HepG2 (cell line): Measurements from ENCODE around the gene PATL2. TPM values are rescaled to one million over a fixed set of nuclear protein-coding genes. Genes with fewer than 3 reads are reported as not detected.

ENCODE experiments used
- ATF7-NPFF ChIP-seq: sonication (generic); formaldehyde crosslinking; IDR thresholded peaks from 2 replicates; pipeline ENCODE4 v1.8.1; 2023; ENCODE audit warnings: mild to moderate bottlenecking, low read depth, missing genetic modification reagents, moderate library complexity
- JUNB ChIP-seq: sonication (generic); formaldehyde crosslinking; IDR thresholded peaks from 2 replicates; pipeline ENCODE4 v1.8.0; 2022; ENCODE audit warnings: missing genetic modification reagents, mild to moderate bottlenecking, borderline replicate concordance
- NFRKB ChIP-seq: fragments of 450-650 bp; IDR thresholded peaks from 2 replicates; pipeline ENCODE4 v1.6.1; 2017
- SOX13 ChIP-seq, 3 experiments: fragments of 450-650 bp in 1 of 3; sonication (generic) in 1 of 3; formaldehyde crosslinking in 1 of 3; IDR thresholded peaks in 2 of 3; conservative IDR thresholded peaks in 1 of 3; 2 replicates each; pipeline versions ENCODE4 v1.5.0 to v1.6.1; 2016 to 2020; ENCODE audit warnings: antibody characterized with exemption in 1 of 3, mild to moderate bottlenecking in 1 of 3, missing compliant biosample characterization in 1 of 3, missing genetic modification reagents in 1 of 3, moderate library complexity in 1 of 3
- XBP1 ChIP-seq: sonication (generic); formaldehyde crosslinking; IDR thresholded peaks from 2 replicates; pipeline ENCODE4 v1.5.0; 2020; ENCODE audit warnings: missing genetic modification reagents
- ZNF556 ChIP-seq: sonication (generic); formaldehyde crosslinking; IDR thresholded peaks from 2 replicates; pipeline ENCODE4 v1.4.0; 2020; ENCODE audit warnings: mild to moderate bottlenecking, missing genetic modification reagents, borderline replicate concordance
- ZNF563 ChIP-seq: sonication (generic); formaldehyde crosslinking; IDR thresholded peaks from 2 replicates; pipeline ENCODE4 v1.8.0; 2022; ENCODE audit warnings: mild to moderate bottlenecking, moderate library complexity, missing genetic modification reagents
- ZNF703 ChIP-seq: sonication (generic); formaldehyde crosslinking; IDR thresholded peaks from 2 replicates; pipeline ENCODE4 v1.5.1; 2020; ENCODE audit warnings: missing genetic modification reagents, mild to moderate bottlenecking, moderate library complexity, borderline replicate concordance
- polyA plus RNA-seq, 8 experiments: library from polyadenylated mRNA; depleted of rRNA in 3 of 8; stranded (reverse) in 7 of 8; unstranded in 1 of 8; fragments of >200 nt; fragmentation: Illumina TruSeq in 4 of 8; extraction: Trizol in 4 of 8; gene quantifications; 2 replicates each; pipeline versions ENCODE4 v1.2.1 to v1.2.3, GENCODE V29; 2011 to 2016; ENCODE audit warnings: low read depth in 4 of 8, missing spikeins in 1 of 8, mixed read lengths in 1 of 8; ENCODE audit not compliant: insufficient read depth in 1 of 8
- total RNA-seq, 5 experiments: library from RNA; depleted of rRNA; stranded (reverse); fragments of >200 nt; fragmentation: Illumina TruSeq; extraction: Trizol; gene quantifications; 2 replicates each; pipeline ENCODE4 v1.2.3, GENCODE V29; 2016; ENCODE audit warnings: low read depth in 1 of 5
- TF ChIP-seq, protein P1 (sequence below): sonication (generic); formaldehyde crosslinking; IDR thresholded peaks from 2 replicates; pipeline ENCODE4 v1.4.0; 2020; ENCODE audit warnings: missing genetic modification reagents
- TF ChIP-seq, protein P2 (sequence below): sonication (generic); formaldehyde crosslinking; IDR thresholded peaks from 2 replicates; pipeline ENCODE4 v1.4.0; 2020; ENCODE audit warnings: missing genetic modification reagents, borderline replicate concordance
- TF ChIP-seq, protein P3 (sequence below): sonication (generic); formaldehyde crosslinking; IDR thresholded peaks from 2 replicates; pipeline ENCODE4 v1.4.0; 2020; ENCODE audit warnings: missing genetic modification reagents
- TF ChIP-seq, protein P4 (sequence below): sonication (generic); formaldehyde crosslinking; IDR thresholded peaks from 2 replicates; pipeline ENCODE4 v1.4.0; 2020; ENCODE audit warnings: mild to moderate bottlenecking, missing genetic modification reagents, borderline replicate concordance
- TF ChIP-seq, protein P5 (sequence below): sonication (generic); formaldehyde crosslinking; IDR thresholded peaks from 2 replicates; pipeline ENCODE4 v1.5.0; 2020; ENCODE audit warnings: missing genetic modification reagents

PATL2 gene
- total and polyA plus RNA-seq, 2 of the 13 experiments (the other 11 are each of a cell fraction or from before 2014, with no cell fraction given), result 0.15 to 0.53 TPM

DNA sequence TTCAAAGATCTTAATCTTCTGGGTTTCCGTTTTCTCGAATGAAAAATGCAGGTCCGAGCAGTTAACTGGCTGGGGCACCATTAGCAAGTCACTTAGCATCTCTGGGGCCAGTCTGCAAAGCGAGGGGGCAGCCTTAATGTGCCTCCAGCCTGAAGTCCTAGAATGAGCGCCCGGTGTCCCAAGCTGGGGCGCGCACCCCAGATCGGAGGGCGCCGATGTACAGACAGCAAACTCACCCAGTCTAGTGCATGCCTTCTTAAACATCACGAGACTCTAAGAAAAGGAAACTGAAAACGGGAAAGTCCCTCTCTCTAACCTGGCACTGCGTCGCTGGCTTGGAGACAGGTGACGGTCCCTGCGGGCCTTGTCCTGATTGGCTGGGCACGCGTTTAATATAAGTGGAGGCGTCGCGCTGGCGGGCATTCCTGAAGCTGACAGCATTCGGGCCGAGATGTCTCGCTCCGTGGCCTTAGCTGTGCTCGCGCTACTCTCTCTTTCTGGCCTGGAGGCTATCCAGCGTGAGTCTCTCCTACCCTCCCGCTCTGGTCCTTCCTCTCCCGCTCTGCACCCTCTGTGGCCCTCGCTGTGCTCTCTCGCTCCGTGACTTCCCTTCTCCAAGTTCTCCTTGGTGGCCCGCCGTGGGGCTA is at the start of gene PATL2, which contains the start of gene B2M (continued):
- TF ChIP-seq, protein P1, sequence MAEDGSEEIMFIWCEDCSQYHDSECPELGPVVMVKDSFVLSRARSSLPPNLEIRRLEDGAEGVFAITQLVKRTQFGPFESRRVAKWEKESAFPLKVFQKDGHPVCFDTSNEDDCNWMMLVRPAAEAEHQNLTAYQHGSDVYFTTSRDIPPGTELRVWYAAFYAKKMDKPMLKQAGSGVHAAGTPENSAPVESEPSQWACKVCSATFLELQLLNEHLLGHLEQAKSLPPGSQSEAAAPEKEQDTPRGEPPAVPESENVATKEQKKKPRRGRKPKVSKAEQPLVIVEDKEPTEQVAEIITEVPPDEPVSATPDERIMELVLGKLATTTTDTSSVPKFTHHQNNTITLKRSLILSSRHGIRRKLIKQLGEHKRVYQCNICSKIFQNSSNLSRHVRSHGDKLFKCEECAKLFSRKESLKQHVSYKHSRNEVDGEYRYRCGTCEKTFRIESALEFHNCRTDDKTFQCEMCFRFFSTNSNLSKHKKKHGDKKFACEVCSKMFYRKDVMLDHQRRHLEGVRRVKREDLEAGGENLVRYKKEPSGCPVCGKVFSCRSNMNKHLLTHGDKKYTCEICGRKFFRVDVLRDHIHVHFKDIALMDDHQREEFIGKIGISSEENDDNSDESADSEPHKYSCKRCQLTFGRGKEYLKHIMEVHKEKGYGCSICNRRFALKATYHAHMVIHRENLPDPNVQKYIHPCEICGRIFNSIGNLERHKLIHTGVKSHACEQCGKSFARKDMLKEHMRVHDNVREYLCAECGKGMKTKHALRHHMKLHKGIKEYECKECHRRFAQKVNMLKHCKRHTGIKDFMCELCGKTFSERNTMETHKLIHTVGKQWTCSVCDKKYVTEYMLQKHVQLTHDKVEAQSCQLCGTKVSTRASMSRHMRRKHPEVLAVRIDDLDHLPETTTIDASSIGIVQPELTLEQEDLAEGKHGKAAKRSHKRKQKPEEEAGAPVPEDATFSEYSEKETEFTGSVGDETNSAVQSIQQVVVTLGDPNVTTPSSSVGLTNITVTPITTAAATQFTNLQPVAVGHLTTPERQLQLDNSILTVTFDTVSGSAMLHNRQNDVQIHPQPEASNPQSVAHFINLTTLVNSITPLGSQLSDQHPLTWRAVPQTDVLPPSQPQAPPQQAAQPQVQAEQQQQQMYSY (CRISPR knock-in tag), result no peak
- TF ChIP-seq, protein P2, sequence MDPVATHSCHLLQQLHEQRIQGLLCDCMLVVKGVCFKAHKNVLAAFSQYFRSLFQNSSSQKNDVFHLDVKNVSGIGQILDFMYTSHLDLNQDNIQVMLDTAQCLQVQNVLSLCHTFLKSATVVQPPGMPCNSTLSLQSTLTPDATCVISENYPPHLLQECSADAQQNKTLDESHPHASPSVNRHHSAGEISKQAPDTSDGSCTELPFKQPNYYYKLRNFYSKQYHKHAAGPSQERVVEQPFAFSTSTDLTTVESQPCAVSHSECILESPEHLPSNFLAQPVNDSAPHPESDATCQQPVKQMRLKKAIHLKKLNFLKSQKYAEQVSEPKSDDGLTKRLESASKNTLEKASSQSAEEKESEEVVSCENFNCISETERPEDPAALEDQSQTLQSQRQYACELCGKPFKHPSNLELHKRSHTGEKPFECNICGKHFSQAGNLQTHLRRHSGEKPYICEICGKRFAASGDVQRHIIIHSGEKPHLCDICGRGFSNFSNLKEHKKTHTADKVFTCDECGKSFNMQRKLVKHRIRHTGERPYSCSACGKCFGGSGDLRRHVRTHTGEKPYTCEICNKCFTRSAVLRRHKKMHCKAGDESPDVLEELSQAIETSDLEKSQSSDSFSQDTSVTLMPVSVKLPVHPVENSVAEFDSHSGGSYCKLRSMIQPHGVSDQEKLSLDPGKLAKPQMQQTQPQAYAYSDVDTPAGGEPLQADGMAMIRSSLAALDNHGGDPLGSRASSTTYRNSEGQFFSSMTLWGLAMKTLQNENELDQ (CRISPR knock-in tag), result no peak
- peak; percentile 48; the same call in 1 of the 2 replicates for TF ChIP-seq ZNF563
- no peak for TF ChIP-seq JUNB (CRISPR knock-in tag)
- TF ChIP-seq, protein P3, sequence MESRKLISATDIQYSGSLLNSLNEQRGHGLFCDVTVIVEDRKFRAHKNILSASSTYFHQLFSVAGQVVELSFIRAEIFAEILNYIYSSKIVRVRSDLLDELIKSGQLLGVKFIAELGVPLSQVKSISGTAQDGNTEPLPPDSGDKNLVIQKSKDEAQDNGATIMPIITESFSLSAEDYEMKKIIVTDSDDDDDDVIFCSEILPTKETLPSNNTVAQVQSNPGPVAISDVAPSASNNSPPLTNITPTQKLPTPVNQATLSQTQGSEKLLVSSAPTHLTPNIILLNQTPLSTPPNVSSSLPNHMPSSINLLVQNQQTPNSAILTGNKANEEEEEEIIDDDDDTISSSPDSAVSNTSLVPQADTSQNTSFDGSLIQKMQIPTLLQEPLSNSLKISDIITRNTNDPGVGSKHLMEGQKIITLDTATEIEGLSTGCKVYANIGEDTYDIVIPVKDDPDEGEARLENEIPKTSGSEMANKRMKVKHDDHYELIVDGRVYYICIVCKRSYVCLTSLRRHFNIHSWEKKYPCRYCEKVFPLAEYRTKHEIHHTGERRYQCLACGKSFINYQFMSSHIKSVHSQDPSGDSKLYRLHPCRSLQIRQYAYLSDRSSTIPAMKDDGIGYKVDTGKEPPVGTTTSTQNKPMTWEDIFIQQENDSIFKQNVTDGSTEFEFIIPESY (CRISPR knock-in tag), result no peak
- TF ChIP-seq ZNF703 (CRISPR knock-in tag), result no peak
- no peak for TF ChIP-seq ATF7-NPFF (CRISPR knock-in tag)
- TF ChIP-seq ZNF556, result no peak; the same call in 1 of the 2 replicates
- 0 out of 2 replicates have a peak, but pooled peaks have one; percentile 33 for TF ChIP-seq SOX13 (IDR thresholded peaks at IDR 0.05)
- no peak for TF ChIP-seq SOX13 (CRISPR knock-in tag; conservative IDR thresholded peaks at IDR 0.05 in 1 of 2, IDR thresholded peaks at IDR 0.05 in 1 of 2)
- TF ChIP-seq, protein P4, sequence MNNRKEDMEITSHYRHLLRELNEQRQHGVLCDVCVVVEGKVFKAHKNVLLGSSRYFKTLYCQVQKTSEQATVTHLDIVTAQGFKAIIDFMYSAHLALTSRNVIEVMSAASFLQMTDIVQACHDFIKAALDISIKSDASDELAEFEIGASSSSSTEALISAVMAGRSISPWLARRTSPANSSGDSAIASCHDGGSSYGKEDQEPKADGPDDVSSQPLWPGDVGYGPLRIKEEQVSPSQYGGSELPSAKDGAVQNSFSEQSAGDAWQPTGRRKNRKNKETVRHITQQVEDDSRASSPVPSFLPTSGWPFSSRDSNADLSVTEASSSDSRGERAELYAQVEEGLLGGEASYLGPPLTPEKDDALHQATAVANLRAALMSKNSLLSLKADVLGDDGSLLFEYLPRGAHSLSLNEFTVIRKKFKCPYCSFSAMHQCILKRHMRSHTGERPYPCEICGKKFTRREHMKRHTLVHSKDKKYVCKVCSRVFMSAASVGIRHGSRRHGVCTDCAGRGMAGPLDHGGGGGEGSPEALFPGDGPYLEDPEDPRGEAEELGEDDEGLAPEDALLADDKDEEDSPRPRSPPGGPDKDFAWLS (CRISPR knock-in tag), result no peak
- TF ChIP-seq, protein P5, sequence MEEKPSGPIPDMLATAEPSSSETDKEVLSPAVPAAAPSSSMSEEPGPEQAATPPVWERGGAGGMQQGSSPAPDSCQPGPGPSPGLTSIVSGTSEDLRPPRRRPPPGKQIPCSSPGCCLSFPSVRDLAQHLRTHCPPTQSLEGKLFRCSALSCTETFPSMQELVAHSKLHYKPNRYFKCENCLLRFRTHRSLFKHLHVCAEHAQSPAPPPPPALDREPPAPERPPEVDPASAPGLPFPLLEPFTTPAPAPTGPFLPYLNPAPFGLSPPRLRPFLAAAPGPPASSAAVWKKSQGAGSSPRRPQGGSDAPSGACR (CRISPR knock-in tag), result no peak
- TF ChIP-seq XBP1 (CRISPR knock-in tag), result 0 out of 2 replicates have a peak, but pooled peaks have one; percentile 17
- no peak for TF ChIP-seq NFRKB
